ENCODE data around the gene SIRPB2.

The SIRPB2 gene

DNA sequence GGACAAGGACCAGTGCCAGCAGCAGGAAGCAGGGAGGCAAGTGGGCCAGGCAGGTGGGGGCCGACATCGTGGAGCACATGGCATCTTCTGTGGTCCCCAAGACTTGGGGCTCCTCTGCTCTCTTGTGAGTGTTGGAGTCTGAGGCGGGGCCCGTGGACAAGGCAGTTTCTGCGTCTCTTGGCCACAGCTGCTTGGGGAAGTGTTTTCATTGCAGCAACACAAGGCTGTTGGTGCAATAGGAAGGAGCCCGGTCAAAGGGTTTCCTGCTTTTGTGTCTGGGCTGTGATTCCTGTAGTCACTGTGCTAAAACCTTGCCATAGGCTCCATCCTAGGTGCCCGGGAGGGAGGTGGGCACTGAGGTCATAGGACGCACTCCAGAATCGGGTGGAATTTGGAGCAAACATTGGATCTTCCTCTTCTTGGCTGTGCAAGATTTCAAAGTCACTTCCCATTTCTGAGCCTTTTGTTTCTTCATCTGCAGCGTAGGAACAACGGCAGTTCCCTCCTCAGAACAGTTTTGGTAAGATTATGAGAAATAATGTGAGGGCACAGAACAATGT is at the start of gene SIRPB2:
Gene SIRPB2, minus strand, starts transcription at position 140 of the 560 bp plus-strand sequence. Its CDS starts 61 bp downstream, at position 79.
- no peak for DNase-seq

- no peak for DNase-seq
Observed at GRCh38 chr20:1539816-1540419, 48.7 kb upstream of the SIRPB2 start.

- no peak for DNase-seq
Observed at GRCh38 chr20:1538655-1539054, 47.4 kb upstream of the SIRPB2 start.

- DNase-seq, result no peak
Observed at GRCh38 chr20:1537731-1538058, 46.5 kb upstream of the SIRPB2 start.

DNA sequence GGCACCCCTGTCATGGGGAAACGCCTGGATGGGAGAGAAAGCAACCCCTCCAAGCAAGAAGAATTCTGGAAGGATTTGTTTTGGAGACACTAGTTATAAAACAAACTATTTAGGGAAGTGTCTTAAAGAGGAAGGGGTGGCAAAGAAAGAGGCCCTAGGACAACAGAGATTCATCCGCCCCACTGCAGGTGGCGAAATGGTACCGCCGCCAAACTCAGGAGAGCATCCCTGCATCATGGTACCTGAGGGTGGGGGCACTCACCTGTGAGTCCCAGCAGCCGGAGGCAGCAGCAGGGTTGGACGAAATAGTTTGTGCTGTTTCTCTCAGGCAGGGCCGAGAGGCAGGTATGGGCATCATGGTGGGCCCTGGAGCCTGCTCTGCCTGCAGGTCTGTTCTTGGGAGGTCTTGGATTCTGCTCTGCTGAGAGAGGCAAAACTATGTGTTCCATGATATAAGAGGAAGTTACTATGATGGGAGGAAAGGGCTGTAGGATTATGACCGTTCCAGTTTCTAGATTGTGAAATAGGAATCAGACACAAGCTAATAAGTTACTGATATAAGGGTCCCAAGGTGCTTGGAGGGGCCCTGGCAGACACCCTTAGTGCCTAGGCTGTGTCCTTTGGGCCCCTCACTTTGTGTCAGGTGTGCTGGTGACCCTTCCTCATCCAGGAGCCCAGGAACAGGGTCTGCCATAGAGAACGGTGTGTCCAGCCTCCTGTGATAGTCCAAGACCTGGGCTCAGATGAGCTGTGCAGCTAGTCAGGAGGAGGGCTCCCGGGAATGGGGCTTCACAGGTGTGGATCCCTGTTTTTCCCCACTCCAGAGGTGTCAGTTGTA is 45.9 kb upstream of the SIRPB2 start:
- DNase-seq, result no peak

DNA sequence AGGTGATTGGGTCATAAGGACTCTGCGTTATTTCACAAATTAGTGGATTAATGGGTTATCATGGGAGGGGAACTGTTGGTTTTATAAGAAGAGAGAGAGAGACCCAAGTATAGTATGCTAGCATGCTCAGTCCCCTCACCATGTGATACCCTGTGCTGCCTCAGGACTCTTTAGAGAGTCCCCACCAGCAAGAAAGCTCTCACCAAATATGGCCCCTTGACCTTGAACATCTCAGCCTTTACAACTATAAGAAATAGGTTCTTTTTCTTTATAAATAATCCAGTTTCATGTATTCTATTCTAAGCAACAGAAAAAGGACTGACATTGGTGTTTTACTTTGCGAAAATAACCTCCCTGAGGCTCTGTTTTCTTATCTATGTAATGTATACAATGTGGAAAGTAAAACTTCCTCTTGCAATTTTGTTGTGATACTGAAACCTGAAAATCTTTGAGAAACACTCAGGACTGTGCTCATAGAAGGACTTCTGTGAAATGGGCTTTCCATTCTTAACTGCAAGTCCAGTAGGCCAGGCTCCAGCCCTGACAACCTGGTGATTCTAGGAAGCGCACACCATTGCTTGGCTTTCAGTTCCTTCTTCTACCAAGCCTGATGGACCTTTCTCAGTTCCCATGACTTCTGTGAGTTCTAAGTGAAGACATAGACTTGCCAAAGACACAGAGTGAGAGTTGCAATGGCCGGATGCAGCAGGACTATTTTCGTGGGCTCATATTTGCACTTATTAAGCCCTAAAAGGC is 44.4 kb upstream of the SIRPB2 start:
- no peak for DNase-seq

DNA sequence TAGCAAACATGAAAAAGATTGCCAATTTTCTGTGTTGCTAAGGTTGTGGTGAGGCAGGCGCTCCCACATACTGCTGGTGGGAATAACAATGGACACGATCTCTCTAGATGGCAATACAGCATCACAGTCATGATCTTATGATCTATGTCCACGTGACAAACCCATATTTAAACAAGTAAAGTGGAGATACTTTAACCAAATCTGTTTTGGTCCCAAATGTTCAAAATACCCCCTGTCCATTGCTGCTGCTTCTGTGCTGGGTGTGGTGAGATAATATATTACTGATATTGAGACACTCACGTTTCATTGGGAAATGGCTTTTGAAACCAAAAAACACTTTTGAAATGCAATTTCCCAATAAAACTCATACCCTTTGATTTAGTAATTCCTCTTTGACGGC is 43.3 kb upstream of the SIRPB2 start:
- no peak for DNase-seq

GRCh38 chr20:1533059-1533458 is 41.8 kb upstream of the SIRPB2 start:
- DNase-seq, result no peak

DNA sequence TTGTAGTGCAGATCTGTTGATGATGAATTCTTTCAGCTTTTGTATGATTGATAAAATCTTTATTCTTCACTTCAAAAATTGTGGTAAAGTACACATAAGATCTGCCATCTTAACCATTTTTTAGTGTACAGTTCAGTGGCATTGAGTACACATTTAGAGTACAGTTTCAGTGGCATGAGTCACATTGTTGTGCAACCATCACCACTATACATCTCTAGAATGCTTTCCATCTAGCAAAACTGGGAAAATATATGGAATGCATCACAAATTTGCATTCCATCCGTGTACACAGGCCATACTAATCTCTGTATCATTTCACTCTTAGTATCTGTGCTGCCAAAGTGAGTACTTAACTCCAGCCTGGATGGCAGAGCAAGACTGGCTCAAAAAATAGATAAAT is 37.6 kb upstream of the SIRPB2 start:
- DNase-seq, result no peak

DNA sequence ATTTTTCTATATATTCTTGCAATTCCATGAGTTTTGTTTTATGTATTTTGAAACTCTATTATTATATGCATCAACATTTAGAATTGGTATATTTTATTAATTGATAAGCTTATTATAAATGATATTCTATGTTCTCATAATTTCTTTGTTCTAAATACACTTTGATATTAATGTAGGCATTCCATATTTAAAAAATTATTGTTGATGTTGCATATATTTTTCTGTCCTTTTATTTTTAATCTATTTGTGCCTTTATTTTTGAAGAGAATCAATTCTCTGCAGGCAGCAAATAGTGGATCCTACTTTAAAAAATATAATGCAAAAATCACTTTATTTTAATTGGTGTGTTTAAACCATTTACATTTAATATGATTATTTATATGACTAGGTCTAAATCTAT is 36.7 kb upstream of the SIRPB2 start:
- no peak for DNase-seq

DNA sequence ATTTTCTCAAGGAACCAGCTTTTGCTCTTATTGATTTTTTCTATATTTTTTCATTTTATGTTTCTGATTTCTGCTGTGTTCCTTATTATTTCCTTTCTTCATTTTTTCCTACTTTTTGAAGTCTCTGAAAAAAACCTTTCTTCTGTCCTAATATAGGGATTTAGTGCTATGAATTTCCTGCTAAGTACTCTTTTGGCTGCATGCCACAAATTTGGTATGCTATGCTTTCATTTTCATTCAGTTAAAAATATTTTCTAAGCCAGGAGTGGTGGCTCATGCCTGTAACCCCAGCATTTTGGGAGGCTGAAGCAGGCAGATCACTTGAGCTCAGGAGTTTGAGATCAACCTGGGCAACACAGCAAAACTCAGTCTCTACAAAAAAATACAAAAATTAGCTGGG is 35.7 kb upstream of the SIRPB2 start:
- DNase-seq, result no peak

DNA sequence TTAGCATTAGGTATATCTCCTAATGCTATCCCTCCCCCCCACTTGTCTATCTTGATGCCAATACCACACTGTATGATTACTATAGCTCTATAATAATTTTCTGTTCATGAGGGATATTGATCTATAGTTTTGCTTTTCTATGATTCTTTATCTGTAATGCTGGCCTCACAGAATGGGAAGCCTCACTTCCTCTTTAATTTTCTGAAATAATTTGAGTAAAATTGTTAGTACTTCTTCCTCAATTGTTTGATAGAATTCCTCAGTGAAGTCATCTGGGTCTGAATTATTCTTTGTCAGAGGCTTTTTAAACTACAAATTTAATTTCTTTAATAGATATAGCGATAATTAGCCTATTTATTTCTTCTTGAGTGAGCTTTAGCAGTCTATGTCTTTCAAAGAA is 35.1 kb upstream of the SIRPB2 start:
- DNase-seq, result no peak

GRCh38 chr20:1524004-1524403 is 32.8 kb upstream of the SIRPB2 start:
- DNase-seq, result no peak

DNA sequence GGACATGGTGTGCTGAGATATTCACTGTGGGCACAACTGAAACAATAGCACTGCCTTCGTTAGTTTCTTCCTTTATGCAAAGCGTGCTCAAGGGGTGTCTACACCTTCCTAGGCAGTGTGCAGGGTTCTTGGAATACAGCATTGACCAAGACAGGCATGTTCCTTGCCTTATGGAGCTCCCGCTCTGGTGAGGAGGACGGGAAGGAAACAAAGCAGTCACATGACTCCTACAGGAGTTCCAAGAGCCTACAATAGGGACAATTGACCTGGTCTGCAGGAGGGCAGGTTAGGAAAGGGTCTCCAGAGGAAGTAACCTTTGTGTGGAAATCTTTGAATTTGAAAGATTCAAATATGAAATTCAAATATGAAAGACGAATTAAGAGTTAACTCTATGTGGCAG is 25.8 kb upstream of the SIRPB2 start:
- no peak for DNase-seq

DNA sequence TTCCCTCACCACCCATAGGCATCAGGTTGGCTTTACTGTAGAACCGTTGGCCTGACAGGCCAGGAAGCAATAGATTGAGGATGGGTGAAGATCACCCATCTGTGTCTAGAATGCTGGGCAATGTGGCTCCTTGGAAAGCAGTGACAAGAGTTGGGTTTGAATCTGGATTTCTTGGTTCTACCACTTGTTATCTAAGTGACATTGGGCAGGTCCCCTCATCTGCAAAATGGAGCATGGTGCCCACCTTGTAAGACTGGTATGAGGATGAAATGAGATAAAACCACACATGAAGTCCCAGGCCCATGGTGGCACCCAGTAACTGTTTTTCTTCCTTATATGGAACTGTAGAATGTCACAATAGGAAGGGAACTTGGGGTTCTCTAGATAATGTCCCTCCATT is 22.6 kb upstream of the SIRPB2 start:
- DNase-seq, result no peak

- no peak for DNase-seq
Observed at GRCh38 chr20:1509237-1509636, 18.0 kb upstream of the SIRPB2 start.

- DNase-seq, result no peak
Observed at GRCh38 chr20:1508574-1508973, 17.4 kb upstream of the SIRPB2 start.

GRCh38 chr20:1507276-1507675 is 16.1 kb upstream of the SIRPB2 start:
- DNase-seq, result no peak

DNA sequence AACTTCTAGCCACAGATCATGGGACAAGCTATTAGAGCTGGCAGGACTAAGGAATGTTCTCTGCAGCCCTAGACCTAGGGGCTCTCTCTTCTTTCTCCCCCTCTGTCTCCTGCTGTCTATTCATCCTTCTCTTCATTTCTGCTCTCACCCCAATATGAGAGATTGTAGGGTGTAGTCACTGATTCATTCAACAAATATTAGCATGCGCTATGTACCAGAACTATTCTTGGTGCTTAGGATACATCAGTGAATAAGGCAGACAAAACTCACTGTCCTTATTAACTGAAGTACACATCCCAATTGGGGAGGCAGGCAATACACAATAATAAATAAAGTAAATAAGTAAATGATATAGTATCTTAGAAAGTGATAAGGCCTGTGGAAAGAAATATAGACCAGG is 14.7 kb upstream of the SIRPB2 start:
- DNase-seq, result no peak

- DNase-seq, result no peak
Observed at GRCh38 chr20:1505361-1505760, 14.1 kb upstream of the SIRPB2 start.

- DNase-seq, result peak; percentile 85
Observed at GRCh38 chr20:1503564-1504227, 12.5 kb upstream of the SIRPB2 start.

DNA sequence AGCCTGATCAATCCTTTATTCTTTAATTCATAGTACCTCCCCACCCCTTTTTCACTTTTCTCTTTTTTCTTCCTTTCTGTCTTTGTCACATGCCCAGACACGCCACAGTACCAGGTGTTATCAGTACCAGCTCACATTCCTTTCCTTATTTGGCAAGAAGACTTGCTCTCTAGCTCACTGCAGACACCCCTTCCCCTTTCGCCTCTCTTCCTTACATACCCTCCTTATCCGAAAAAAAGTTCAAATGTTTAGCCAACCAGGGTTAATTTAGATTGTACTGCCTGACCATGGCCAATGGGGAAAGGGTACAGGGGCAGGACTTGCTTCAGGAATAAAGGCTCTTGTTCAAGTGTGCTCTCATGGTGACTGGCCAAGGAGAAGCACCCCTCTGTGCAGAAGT is 9.3 kb upstream of the SIRPB2 start:
- DNase-seq, result no peak
